Neuronal stem cell (in vitro differentiated cells): Measurements from ENCODE around the gene OR5H15.

Source experiments
- DNase-seq: peaks from one replicate; pipeline ENCODE4 v3.0.0-alpha.2; 2013; ENCODE audit warnings: low spot score
- H2AFZ ChIP-seq: one replicate; pipeline ENCODE4 v1.6.1; 2013; ENCODE audit warnings: mild to moderate bottlenecking, low read length, inconsistent platforms
- H2AK5ac ChIP-seq: 2 replicates; pipeline ENCODE4 v1.6.1; 2013; ENCODE audit warnings: low read depth, mild to moderate bottlenecking, inconsistent platforms, low read length, moderate library complexity, mixed read lengths
- H2BK120ac ChIP-seq: 2 replicates; pipeline ENCODE4 v1.6.1; 2013; ENCODE audit warnings: low read depth, mild to moderate bottlenecking, inconsistent platforms, low read length, moderate library complexity, mixed read lengths
- H2BK12ac ChIP-seq: one replicate; pipeline ENCODE4 v1.6.1; 2013; ENCODE audit warnings: low read length, inconsistent platforms
- H2BK15ac ChIP-seq: 2 replicates; pipeline ENCODE4 v1.6.1; 2013; ENCODE audit warnings: mild to moderate bottlenecking, low read length, inconsistent platforms, mixed read lengths
- H2BK5ac ChIP-seq: one replicate; pipeline ENCODE4 v1.6.1; 2013; ENCODE audit warnings: inconsistent platforms, mild to moderate bottlenecking, low read length, moderate library complexity
- H3K14ac ChIP-seq: one replicate; pipeline ENCODE4 v1.6.1; 2013; ENCODE audit warnings: low read length, inconsistent platforms
- H3K18ac ChIP-seq: 2 replicates; pipeline ENCODE4 v1.6.1; 2013; ENCODE audit warnings: low read length, inconsistent platforms
- H3K23ac ChIP-seq: 2 replicates; pipeline ENCODE4 v1.6.1; 2013; ENCODE audit warnings: low read depth, mild to moderate bottlenecking, mixed read lengths, low read length, inconsistent platforms; ENCODE audit not compliant: poor library complexity
- H3K27ac ChIP-seq: replicated peaks from 3 replicates; pipeline ENCODE4 v1.5.1; 2013; ENCODE audit warnings: low read length, inconsistent platforms
- H3K27me3 ChIP-seq, 3 experiments: 2 replicates each; pipeline ENCODE4 v1.6.1; 2013; ENCODE audit warnings: low read length in 3 of 3, mild to moderate bottlenecking in 2 of 3, inconsistent platforms in 1 of 3, low read depth in 1 of 3, mixed read lengths in 1 of 3, moderate library complexity in 1 of 3; ENCODE audit not compliant: control insufficient read depth in 3 of 3, insufficient read depth in 3 of 3
- H3K36me3 ChIP-seq, 2 donors: replicated peaks in 1 of 2; 2 replicates each; pipeline ENCODE4 v1.6.1; 2013; ENCODE audit warnings: low read length in 2 of 2; ENCODE audit not compliant: control insufficient read depth in 2 of 2, insufficient read depth in 2 of 2
- H3K4ac ChIP-seq: 2 replicates; pipeline ENCODE4 v1.6.1; 2013; ENCODE audit warnings: inconsistent platforms, mild to moderate bottlenecking, low read length, moderate library complexity
- H3K4me1 ChIP-seq, 2 donors: 1 replicate in 1 of 2; 2 replicates in 1 of 2; pipeline ENCODE4 v1.6.1; 2013; ENCODE audit warnings: low read length in 2 of 2, low read depth in 1 of 2; ENCODE audit not compliant: control insufficient read depth in 2 of 2, insufficient read depth in 1 of 2
- H3K4me2 ChIP-seq: one replicate; pipeline ENCODE4 v1.6.1; 2013; ENCODE audit warnings: mild to moderate bottlenecking, low read length, inconsistent platforms; ENCODE audit not compliant: insufficient read depth, poor library complexity, severe bottlenecking
- H3K4me3 ChIP-seq, 2 donors: 2 replicates each; pipeline ENCODE4 v1.5.1; 2013; ENCODE audit warnings: low read length in 2 of 2, mild to moderate bottlenecking in 2 of 2, inconsistent platforms in 1 of 2, moderate library complexity in 1 of 2
- H3K79me1 ChIP-seq: one replicate; pipeline ENCODE4 v1.6.1; 2013; ENCODE audit warnings: low read depth, mild to moderate bottlenecking, inconsistent platforms, low read length, moderate library complexity
- H3K9ac ChIP-seq: one replicate; pipeline ENCODE4 v1.6.1; 2013; ENCODE audit warnings: mild to moderate bottlenecking, low read depth, low read length, inconsistent platforms; ENCODE audit not compliant: poor library complexity
- H3K9me3 ChIP-seq, 2 donors: replicated peaks in 1 of 2; 2 replicates each; pipeline versions ENCODE3 to v1.6.1; 2013; ENCODE audit warnings: low read length in 2 of 2, mild to moderate bottlenecking in 2 of 2, inconsistent platforms in 1 of 2, low read depth in 1 of 2, mixed read lengths in 1 of 2, moderate library complexity in 1 of 2; ENCODE audit not compliant: control insufficient read depth in 2 of 2, insufficient read depth in 1 of 2
- H4K8ac ChIP-seq: one replicate; pipeline ENCODE4 v1.6.1; 2013; ENCODE audit warnings: low read depth, mild to moderate bottlenecking, inconsistent platforms, low read length, moderate library complexity
- H4K91ac ChIP-seq: one replicate; pipeline ENCODE4 v1.6.1; 2013; ENCODE audit warnings: low read length, low read depth, mild to moderate bottlenecking, inconsistent platforms; ENCODE audit not compliant: poor library complexity
- WGBS, 2 donors: extraction: QIAGEN DNeasy Blood & Tissue Kit; methylation state at CpG; one replicate each; pipeline ENCODE4 v1.1.7; 2013; ENCODE audit warnings: missing lambda C conversion rate in 2 of 2, mixed read lengths in 1 of 2; ENCODE audit not compliant: insufficient read length in 2 of 2, insufficient replicate concordance in 1 of 2; ENCODE audit errors: extremely low coverage in 2 of 2; 5-methylcytosine and 5-hydroxymethylcytosine counted together

OR5H15 gene

DNA sequence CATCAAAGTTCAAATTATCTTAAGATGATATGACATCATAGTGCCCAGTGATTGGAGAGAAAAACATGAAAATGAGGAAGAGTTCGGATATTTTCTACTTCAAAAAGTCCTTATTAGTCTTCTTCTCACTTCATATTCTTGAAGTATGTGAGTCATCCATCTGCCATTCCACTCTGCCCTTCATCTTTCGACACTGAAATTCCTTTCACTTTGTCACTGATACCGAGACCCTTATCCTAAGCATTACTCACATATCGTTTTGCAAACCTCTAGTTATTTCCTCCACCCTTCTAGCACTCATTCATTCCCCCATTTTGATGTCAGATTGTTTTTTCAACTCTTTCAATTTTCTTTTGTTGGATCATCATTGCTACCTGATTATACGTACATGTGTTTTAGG lies 15.3 kb upstream of the OR5H15 start:
- H2AFZ ChIP-seq, result no peak overlapping the region
- H3K9me3 ChIP-seq, result no peaks in the 10 kb centered on the region
- H3K18ac ChIP-seq, result no peak overlapping the region
- H2BK12ac ChIP-seq, result no peak overlapping the region
- no peak overlapping the region for H3K14ac ChIP-seq
- H2AK5ac ChIP-seq, result no peak overlapping the region
- H3K9ac ChIP-seq, result no peak overlapping the region
- DNase-seq, result no peak
- H2BK15ac ChIP-seq, result no peak overlapping the region
- H4K91ac ChIP-seq, result no peak overlapping the region
- H3K4me2 ChIP-seq, result no peak overlapping the region
- no peak overlapping the region for H3K4me3 ChIP-seq
- H2BK120ac ChIP-seq, result no peak overlapping the region
- no peaks in the 10 kb centered on the region for H3K4me1 ChIP-seq
- H3K23ac ChIP-seq, result no peak overlapping the region
- H4K8ac ChIP-seq, result no peak overlapping the region
- H3K27me3 ChIP-seq, result no peaks in the 10 kb centered on the region
- H3K36me3 ChIP-seq, result no peaks in the 10 kb centered on the region
- no peak overlapping the region for H2BK5ac ChIP-seq
- no CpG with 5 or more reads among the region's 5 CpGs for WGBS, 2 donors
- no peaks in the 10 kb centered on the region for H3K79me1 ChIP-seq
- H3K4ac ChIP-seq, result no peak overlapping the region
- no peak overlapping the region for H3K27ac ChIP-seq

DNA sequence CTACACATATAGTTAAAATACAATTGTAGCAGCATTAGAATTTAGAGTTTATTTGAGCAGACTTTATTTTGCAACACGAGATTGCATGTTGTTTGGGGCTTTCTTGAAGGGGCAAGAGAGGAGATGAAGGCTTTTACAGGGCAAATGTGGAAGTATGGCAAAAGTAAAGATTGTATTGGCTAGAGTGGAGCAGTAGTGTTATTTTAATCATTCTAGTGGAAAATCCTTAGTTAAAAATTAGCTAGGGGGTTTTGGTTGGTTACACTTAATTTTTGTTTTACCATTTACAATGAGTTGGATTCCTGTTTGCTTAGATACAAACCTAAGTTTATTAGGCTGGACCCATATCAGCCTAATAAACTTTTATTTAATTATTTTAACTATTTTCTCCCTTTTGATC lies 4.6 kb downstream of the OR5H15 start:
- H3K4me2 ChIP-seq, result no peak overlapping the region
- no peak overlapping the region for H2AFZ ChIP-seq
- H2BK12ac ChIP-seq, result no peak overlapping the region
- no peak for DNase-seq
- H3K27me3 ChIP-seq, result no peaks in the 10 kb centered on the region
- H4K8ac ChIP-seq, result no peak overlapping the region
- H3K9ac ChIP-seq, result no peak overlapping the region
- no peaks in the 10 kb centered on the region for H3K36me3 ChIP-seq
- H2AK5ac ChIP-seq, result no peak overlapping the region
- H3K4me1 ChIP-seq, result no peaks in the 10 kb centered on the region
- no peak overlapping the region for H4K91ac ChIP-seq
- no peak overlapping the region for H2BK5ac ChIP-seq
- H3K18ac ChIP-seq, result no peak overlapping the region
- no CpG with 5 or more reads among the region's 1 CpG for WGBS, 2 donors
- H2BK120ac ChIP-seq, result no peak overlapping the region
- no peaks in the 10 kb centered on the region for H3K79me1 ChIP-seq
- H3K27ac ChIP-seq, result no peak overlapping the region
- no peak overlapping the region for H2BK15ac ChIP-seq
- no peak overlapping the region for H3K23ac ChIP-seq
- H3K4me3 ChIP-seq, result no peak overlapping the region
- H3K4ac ChIP-seq, result no peak overlapping the region
- no peak overlapping the region for H3K14ac ChIP-seq
- H3K9me3 ChIP-seq, result no peaks in the 10 kb centered on the region

DNA sequence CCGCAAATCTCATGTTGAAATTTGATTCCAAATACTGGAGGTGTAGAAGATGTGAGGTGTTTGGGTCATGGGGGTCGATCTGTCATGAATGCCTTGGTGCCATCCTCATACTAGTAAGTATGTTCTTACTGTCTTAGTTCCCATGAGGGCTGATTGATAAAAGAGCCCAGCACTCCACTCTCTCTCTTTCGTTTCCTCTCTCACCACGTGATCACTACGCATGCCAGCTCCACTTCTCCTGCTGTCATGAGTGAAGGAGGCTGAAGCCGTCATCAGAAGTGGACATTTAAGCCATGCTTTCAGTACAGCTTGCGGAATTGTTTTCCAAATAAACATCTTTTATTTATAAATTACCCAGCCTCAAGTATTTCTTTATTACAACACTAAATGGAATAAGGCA lies 6.1 kb downstream of the OR5H15 start:
- H3K23ac ChIP-seq, result no peak overlapping the region

DNA sequence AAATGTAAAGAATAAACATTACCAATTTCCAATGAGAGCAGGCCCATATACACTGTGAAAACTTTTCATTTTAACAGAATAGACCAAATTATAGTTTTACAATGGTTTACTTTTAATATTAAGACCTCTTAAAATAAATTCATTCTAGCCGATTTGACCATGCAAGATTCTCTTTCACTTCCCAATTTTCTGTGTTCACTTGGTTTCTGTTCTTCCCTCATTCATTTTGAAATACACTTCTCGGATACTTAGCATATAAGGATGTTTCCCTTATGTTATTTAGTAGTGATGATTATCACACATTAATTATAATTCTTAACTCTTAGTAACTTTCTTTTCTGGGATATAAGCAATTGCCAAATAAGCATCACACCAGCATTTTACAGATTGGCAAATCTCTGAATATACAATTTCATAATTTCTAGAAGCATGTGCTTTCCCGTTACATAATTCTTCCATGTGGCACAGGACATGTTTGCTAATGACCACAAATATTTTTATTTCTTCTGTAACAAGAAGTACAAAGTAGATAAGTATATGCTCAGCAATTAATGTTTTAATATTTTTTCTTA lies 13.9 kb downstream of the OR5H15 start:
- no peak overlapping the region for H2BK120ac ChIP-seq
- H2BK15ac ChIP-seq, result no peak overlapping the region

More for the DNA sequence above, 6.1 kb downstream of the OR5H15 start:
- H3K18ac ChIP-seq, result no peak overlapping the region
- H2BK15ac ChIP-seq, result no peak overlapping the region
- WGBS, 2 donors, result no CpG with 5 or more reads among the region's 7 CpGs
- H2BK120ac ChIP-seq, result no peak overlapping the region
- no peaks in the 10 kb centered on the region for H3K4me1 ChIP-seq
- no peak overlapping the region for H3K4ac ChIP-seq
- H3K9ac ChIP-seq, result no peak overlapping the region
- no peak overlapping the region for H2BK12ac ChIP-seq
- no peak overlapping the region for H2BK5ac ChIP-seq
- H3K4me2 ChIP-seq, result no peak overlapping the region
- no peak overlapping the region for H3K27ac ChIP-seq
- DNase-seq, result no peak
- H3K14ac ChIP-seq, result no peak overlapping the region
- H3K9me3 ChIP-seq, result no peaks in the 10 kb centered on the region
- H3K36me3 ChIP-seq, result no peaks in the 10 kb centered on the region
- H4K91ac ChIP-seq, result no peak overlapping the region
- no peaks in the 10 kb centered on the region for H3K79me1 ChIP-seq
- H3K4me3 ChIP-seq, result no peak overlapping the region
- no peak overlapping the region for H4K8ac ChIP-seq
- no peak overlapping the region for H2AFZ ChIP-seq
- H2AK5ac ChIP-seq, result no peak overlapping the region
- no peaks in the 10 kb centered on the region for H3K27me3 ChIP-seq

More for the DNA sequence above, 13.9 kb downstream of the OR5H15 start:
- DNase-seq, result no peak
- Histone ChIP-seq H3K27ac (no peak overlapping the region), H3K36me3 (no peaks in the 10 kb centered on the region), H3K4me3 (no peak overlapping the region), H2BK5ac (no peak overlapping the region), H3K4me2 (no peak overlapping the region), H3K23ac (no peak overlapping the region), H2AFZ (no peak overlapping the region), H4K8ac (no peak overlapping the region), H3K9me3 (no peaks in the 10 kb centered on the region), H3K18ac (no peak overlapping the region), H3K4ac (no peak overlapping the region), H2AK5ac (no peak overlapping the region), H3K4me1 (no peaks in the 10 kb centered on the region), H3K9ac (no peak overlapping the region), H3K79me1 (no peaks in the 10 kb centered on the region), H3K27me3 (no peaks in the 10 kb centered on the region), H2BK12ac (no peak overlapping the region), H4K91ac (no peak overlapping the region), H3K14ac (no peak overlapping the region)
- no CpG with 5 or more reads among the region's 3 CpGs for WGBS, 2 donors
